RPMI7951 (cell line): ENCODE data around the gene PSMB10. TPM values are rescaled to one million over a fixed set of nuclear protein-coding genes. Genes with fewer than 3 reads are reported as not detected.

ENCODE experiments used
- DNase-seq: peaks from one replicate; pipeline ENCODE4 v3.0.0-alpha.2; 2012; ENCODE audit warnings: low read depth
- total RNA-seq: library from RNA; depleted of rRNA; stranded (reverse); fragments of >200 nt; shearing (Covaris generic); gene quantifications from 2 replicates; pipeline ENCODE4 v1.2.3, GENCODE V29; 2014; rRNA removed

PSMB10 gene
- total RNA-seq, 1 experiment from 2014 or later = 75.7 TPM

DNA sequence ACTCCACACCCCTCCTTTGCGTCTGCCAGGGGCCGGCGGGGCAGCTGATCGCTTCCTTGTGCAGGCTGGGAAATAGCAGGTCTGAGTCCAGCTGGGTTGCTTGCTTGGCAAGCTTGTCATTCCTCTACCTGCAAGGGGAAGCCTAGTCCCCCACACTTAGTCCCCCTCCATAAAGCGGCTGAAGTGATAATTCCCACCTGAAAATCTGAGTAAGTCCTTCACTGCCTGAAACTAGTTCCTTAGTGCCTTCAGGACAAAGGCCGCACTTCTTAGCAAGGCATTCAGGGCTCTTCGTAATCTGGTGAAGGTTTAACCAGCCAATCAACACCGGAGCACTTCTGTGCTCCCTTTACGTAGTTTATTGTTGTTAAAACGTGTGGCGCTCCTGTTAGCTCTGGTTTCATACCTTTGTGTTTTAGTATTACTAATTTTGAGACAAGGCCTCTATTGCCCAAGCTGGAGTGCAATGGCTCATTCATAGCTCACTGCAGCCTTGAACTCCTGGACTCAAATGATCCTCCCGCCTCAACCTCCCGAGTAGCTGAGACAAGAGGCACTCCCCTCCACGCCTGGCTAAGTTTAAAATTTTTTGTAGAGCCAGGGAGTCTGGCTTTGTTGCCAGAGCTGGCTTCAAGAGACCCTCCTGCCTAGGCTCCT, 42.8 kb downstream of the PSMB10 start:
- no peak for DNase-seq

DNA sequence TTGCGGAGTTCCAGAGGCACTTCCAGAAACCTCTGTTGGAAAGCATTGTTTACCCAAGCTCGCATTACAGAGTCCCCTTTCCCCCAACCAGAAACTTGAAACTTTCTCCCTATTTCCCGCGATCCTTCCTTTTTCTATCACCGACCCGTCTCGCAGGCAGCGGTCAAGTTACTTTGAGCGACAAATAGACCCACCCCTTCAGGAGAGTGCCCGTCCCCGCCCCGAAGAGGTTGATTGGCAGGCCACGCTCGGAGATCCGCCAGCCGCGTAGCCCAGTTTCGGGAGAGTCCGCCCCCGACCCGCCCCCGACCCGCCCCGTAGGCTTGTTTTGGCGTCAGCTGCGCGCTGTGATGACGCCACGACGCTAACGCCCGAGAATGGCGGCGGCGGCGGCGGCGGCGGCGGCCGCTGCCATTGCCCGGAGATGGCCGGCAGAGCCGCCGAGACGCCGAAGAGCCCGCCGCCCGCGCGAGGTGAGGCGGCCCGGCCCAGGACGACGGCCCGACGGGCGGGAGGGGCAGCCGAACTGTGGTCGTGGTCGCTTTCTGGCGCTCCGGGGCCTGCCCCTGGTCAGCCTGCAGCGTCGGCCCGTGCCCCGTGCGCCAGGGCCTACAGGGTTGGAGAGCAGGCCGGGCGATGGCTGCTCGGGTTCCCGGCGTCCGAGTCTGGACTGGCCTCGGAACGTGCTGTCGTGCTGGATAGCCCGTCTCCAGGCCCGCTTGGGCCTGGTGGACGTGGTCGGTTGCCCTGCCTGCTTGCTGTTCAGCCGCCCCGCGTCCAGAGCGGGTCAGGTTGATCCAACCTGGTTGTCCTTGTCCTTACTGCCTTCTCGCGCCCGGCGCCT, 43.5 kb downstream of the PSMB10 start, which contains the start of gene PSKH1:
Gene PSKH1, plus strand, starts transcription at position 356 of the 844 bp plus-strand sequence. CDS start 15,496 bp downstream, outside the sequence.
- peak; percentile 93 for DNase-seq

DNA sequence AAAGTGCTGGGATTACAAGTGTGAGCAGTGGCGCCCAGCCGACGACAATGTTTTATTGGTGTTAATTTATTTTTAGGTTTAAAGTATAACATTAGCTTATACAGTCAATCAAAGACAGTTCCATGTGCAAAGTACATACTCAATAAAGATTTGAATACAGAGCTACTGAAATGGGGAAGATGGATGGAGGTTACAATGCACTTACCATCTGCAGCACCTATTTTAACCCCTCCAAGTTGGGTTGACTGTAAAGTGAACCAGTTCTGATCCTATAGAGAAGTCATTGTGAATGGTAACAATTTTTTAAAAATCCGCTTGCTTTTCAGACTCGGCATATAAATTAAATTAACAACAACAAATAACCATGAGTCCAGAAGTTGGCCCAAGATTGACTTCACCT, 44.3 kb downstream of the PSMB10 start:
- no peak for DNase-seq

- DNase-seq = no peak
These were observed 48.3 kb downstream of the PSMB10 start for GRCh38 chr16:67888331-67888730.

DNA sequence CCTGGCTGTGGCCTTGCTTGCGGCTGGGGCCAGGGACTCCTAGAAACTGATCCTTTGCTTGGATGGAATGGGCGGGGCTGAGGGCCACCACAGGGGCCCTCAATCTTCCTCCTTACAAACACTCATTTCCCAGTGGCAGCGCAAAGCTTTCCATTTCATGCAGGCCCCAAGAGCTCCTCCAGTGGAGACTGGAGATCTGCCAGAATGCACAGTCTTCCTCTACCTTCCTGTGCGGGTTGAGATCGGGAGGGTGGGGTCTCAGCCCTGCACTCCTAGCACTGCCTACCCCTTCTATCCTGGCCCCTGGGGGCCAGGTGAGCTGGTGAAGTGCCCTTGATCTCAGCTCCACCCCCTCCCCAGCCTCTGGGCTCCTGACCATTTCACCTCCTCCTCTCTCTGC, 50.3 kb downstream of the PSMB10 start:
- DNase-seq = no peak

DNA sequence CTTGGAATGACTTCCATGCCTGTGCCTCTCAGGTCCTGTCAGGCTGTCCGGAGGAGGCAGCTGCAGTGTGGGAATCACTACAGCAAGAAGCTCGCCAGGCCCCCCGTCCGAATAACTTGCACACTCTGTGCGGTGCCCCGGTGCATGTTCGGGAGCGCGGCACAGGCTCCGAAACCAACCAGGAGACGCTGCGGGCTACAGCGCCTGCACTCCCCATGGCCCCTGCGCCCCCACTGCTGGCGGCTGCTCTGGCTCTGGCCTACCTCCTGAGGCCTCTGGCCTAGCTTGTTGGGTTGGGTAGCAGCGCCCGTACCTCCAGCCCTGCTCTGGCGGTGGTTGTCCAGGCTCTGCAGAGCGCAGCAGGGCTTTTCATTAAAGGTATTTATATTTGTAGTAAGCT, 50.7 kb downstream of the PSMB10 start:
- no peak for DNase-seq

DNA sequence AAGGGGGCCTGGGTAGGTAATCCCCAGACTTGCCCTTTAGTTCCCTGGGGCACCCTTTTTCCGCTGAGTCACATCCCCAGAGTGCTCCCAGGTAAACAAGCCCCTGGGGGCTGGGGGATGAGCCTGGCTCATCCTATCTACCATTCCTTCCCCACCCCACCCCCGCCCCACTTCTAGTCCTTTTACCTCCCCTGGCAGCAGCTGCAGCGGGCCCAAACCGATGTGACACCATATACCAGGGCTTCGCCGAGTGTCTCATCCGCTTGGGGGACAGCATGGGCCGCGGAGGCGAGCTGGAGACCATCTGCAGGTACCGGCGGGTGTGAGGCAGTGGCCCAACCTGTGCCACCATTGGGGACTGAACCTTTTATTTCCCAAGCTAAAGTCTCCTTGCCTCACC, 51.1 kb downstream of the PSMB10 start:
- no peak for DNase-seq

DNA sequence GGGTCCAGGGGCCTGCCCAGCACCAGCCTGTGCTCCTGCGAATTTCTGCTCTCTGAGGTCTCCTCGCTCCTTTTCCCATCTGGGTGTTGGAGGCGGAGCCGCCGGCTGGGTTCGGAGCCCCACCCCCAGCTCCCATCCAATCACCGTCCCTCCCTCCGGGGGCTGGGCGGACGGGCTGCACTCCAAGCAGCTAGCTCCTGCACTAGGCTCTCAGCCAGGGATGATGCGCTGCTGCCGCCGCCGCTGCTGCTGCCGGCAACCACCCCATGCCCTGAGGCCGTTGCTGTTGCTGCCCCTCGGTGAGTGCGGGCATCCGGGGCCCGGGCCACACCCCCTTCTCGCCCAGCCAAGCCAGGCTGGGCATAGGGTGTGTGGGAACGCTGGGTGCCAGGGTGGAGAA, 52.0 kb downstream of the PSMB10 start, which contains the start of gene NRN1L:
Gene NRN1L, plus strand, starts transcription at position 202 of the 400 bp plus-strand sequence. Its CDS starts 19 bp downstream, at position 221.
- peak; percentile 14 for DNase-seq

Other genes with a start within 250 kb of the PSMB10 start
- 11.1 and 12.4 TPM in 2 replicates for gene GFOD2, start 217.5 kb downstream of the PSMB10 start, total RNA-seq
- 2.6 and 2.9 TPM in 2 replicates for gene RANBP10, start 130.3 kb downstream of the PSMB10 start, total RNA-seq
- gene TSNAXIP1, start 130.0 kb downstream of the PSMB10 start, total RNA-seq = 0.49 TPM in 1 of 2 replicates, not detected in the other
- 36.2 and 41.8 TPM in 2 replicates for gene THAP11, start 94.5 kb downstream of the PSMB10 start, total RNA-seq
- gene NUTF2, start 89.9 kb downstream of the PSMB10 start, total RNA-seq = 392 and 459 TPM in 2 replicates
- gene CENPT, start 89.2 kb downstream of the PSMB10 start, total RNA-seq = 28.5 and 31.2 TPM in 2 replicates
- gene EDC4, start 63.8 kb downstream of the PSMB10 start, total RNA-seq = 39.7 and 42.4 TPM in 2 replicates
- gene NRN1L, start 52.0 kb downstream of the PSMB10 start, total RNA-seq = 1.3 TPM in 1 of 2 replicates, not detected in the other
- 4.7 and 5.5 TPM in 2 replicates for gene PSKH1, start 43.6 kb downstream of the PSMB10 start, total RNA-seq
- 0.24 and 0.98 TPM in 2 replicates for gene CTRL, start 5.0 kb downstream of the PSMB10 start, total RNA-seq
- gene LCAT, start 7.3 kb upstream of the PSMB10 start, total RNA-seq = 3.1 and 6.0 TPM in 2 replicates
- gene SLC12A4, start 31.8 kb upstream of the PSMB10 start, total RNA-seq = 23.6 and 37.0 TPM in 2 replicates
- gene DPEP3, start 43.6 kb upstream of the PSMB10 start, total RNA-seq = not detected in 2 replicates
- not detected in 2 replicates for gene DPEP2, start 62.6 kb upstream of the PSMB10 start, total RNA-seq
- gene DPEP2NB, start 79.1 kb upstream of the PSMB10 start, total RNA-seq = not detected in 2 replicates
- 6.6 and 9.3 TPM in 2 replicates for gene DDX28, start 86.4 kb upstream of the PSMB10 start, total RNA-seq
- 18.7 and 18.9 TPM in 2 replicates for gene DUS2, start 86.4 kb upstream of the PSMB10 start, total RNA-seq
- gene NFATC3, start 148.5 kb upstream of the PSMB10 start, total RNA-seq = 22.0 and 22.5 TPM in 2 replicates